ENCODE results near the gene EBPL.
"Not testable (repeated sequence)": the region's sequence is repeated elsewhere in the genome, so short reads cannot be mapped to it uniquely, and the experiment has no call there.

The EBPL gene

DNA sequence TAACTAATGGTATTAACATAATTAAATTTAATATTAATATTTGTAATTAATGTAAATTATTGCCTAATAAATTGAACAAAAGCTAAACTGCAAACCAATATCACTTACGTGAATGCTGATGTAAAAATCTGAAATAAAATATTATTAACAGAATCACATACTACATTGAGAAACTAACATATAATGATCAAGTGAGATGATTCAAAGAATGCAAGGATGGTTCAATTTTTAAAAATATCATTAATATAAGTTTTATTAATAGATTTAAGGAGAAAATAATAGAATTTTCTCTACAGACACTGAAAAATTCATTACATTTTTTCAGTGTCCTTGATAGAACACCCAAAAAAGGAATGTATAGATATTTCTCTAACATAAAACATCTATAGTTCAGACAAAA, 23.5 kb upstream of the EBPL start:
- TF ChIP-seq, protein P1, sequence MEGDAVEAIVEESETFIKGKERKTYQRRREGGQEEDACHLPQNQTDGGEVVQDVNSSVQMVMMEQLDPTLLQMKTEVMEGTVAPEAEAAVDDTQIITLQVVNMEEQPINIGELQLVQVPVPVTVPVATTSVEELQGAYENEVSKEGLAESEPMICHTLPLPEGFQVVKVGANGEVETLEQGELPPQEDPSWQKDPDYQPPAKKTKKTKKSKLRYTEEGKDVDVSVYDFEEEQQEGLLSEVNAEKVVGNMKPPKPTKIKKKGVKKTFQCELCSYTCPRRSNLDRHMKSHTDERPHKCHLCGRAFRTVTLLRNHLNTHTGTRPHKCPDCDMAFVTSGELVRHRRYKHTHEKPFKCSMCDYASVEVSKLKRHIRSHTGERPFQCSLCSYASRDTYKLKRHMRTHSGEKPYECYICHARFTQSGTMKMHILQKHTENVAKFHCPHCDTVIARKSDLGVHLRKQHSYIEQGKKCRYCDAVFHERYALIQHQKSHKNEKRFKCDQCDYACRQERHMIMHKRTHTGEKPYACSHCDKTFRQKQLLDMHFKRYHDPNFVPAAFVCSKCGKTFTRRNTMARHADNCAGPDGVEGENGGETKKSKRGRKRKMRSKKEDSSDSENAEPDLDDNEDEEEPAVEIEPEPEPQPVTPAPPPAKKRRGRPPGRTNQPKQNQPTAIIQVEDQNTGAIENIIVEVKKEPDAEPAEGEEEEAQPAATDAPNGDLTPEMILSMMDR (conservative IDR thresholded peaks at IDR 0.05; ENCODE audit: control insufficient read depth, insufficient read depth, low read depth, low read length): no peak
- no peak overlapping the region for H3K4me3 ChIP-seq (ENCODE audit: control insufficient read depth, low read depth, low read length)
- DNase-seq (ENCODE audit: low read depth): no peak

DNA sequence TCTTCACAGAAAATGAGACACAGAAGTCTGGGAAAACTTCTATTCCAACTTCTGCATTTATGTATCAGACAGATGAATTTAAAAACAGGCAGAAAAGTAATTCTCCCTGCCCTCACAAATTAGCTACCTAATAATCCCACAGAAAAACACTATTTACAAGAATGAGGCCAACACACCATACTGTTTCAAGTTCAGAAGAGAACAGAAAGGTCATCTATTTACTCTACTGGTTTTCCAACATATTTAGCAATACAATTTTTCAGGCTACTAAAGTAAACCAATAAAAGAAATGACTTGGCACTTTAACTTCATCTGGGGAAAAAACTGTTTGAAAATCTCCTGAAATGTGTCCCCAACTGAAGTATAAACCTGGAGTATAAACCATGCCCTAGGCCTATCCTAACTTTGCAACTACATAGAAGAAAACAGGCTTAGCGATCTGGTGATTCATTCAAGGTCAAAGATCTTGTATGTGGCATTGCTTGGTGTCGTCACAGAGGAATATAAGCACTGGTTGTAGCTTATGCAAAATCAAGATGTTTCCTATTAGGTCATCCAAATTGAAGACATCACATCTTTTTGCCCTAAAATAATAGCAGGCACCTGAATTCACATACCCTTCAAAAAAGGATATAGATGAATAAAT, 20.1 kb upstream of the EBPL start:
- TF ChIP-seq, protein P1 (conservative IDR thresholded peaks at IDR 0.05; ENCODE audit: control insufficient read depth, insufficient read depth, low read depth, low read length): no peak
- peak; percentile 93 for DNase-seq (ENCODE audit: low read depth)
- no peak overlapping the region for H3K4me3 ChIP-seq (ENCODE audit: control insufficient read depth, low read depth, low read length)

DNA sequence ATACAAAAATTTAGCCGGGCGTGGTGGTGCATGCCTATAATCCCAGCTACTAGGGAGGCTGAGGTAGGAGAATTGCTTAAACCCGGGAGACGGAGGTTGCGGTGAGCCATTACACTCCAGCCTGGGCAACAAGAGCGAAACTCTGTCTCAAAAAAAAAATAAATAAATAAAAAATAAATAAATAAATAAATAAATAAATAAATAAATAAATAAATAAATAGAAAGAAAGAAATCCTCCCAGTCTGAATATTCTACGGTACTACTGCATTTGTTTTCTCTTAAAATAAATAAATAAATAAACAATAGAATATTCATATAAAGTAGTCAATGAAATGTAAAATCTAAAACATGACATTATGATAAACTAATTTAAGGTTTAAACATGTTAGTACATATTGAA, 13.0 kb upstream of the EBPL start:
- H3K4me3 ChIP-seq (ENCODE audit: control insufficient read depth, low read depth, low read length); DNase-seq (ENCODE audit: low read depth): not testable (repeated sequence)

DNA sequence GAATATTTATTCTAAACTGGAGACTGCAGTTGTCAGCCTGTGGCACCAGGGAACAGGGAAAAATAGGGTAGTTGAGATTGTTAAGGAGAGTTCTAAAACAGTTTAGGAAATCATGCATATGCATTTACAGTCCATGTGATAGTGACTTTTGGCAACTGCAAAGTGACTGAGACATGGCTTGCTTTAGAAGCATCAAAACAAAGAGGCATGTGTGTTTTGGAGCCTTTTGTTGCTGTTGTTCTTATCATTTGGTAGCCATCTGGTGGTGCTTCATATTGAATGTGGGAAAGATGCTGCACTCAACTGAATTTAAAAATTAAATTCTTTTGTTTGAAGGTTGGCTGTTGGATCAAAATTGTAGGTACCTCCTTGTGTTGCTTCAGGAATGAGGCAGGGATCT, 10.2 kb upstream of the EBPL start:
- TF ChIP-seq, protein P1 (conservative IDR thresholded peaks at IDR 0.05; ENCODE audit: control insufficient read depth, insufficient read depth, low read depth, low read length): no peak
- H3K4me3 ChIP-seq (ENCODE audit: control insufficient read depth, low read depth, low read length): no peak overlapping the region
- no peak for DNase-seq (ENCODE audit: low read depth)

DNA sequence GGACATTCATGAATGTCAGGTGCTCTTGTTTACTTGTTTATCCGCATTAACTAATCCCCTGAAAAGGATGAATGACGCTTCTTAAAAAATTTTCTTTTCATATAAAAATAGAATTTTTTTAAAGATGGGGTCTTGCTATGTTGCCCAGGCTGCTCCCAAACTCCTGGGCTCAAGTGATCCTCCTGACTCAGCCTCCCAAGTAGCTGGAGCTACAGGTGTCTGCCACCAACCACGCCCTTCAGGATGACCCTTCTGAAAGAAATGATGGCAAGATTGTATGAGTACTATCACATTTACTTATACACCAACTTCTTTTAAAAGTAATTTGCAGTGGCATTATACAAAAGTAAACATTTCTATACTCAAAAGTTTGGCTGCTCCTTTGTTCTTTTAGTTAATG, 6.2 kb upstream of the EBPL start:
- no peak overlapping the region for H3K4me3 ChIP-seq (ENCODE audit: control insufficient read depth, low read depth, low read length)
- no peak for DNase-seq (ENCODE audit: low read depth)
- TF ChIP-seq, protein P1 (conservative IDR thresholded peaks at IDR 0.05; ENCODE audit: control insufficient read depth, insufficient read depth, low read depth, low read length): no peak

DNA sequence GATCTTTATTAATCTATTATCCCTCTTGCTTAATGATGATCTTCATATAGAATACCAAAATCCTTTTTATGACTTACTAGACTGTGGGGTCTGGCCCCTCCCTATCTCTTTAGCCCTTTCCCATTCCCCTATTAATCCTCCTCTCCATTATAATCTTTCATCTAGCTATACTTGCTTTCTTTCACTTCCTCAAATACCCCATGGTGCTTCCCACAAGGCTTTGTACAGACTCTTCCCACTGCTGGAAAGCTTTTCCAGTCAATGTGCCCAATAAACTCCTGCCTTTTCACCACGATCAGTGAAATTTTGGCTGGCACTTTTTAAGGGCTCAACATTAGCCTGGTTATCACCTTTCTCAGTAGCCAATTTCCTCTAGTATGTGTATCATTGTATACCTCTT, 3.2 kb upstream of the EBPL start:
- DNase-seq (ENCODE audit: low read depth): no peak
- TF ChIP-seq, protein P1 (conservative IDR thresholded peaks at IDR 0.05; ENCODE audit: control insufficient read depth, insufficient read depth, low read depth, low read length): no peak
- no peak overlapping the region for H3K4me3 ChIP-seq (ENCODE audit: control insufficient read depth, low read depth, low read length)

DNA sequence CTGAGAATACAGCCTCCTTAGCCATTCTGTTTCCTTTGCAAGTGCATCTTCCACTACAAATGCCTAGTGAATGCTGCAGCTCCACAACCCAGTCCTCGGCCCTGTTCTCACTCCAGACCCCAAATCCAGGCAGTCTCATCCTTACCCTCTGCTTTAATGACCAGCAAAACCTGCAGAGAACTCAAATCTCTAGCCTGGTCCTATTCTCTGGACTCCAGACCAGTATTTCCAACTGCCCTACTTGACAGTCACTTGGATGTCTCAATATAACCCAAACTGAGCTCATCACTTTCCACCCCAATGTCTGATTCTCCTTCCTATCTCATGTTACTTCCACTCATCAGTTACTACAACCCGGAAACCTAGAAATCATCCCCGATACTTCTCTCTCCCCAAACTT, 2.6 kb upstream of the EBPL start:
- TF ChIP-seq, protein P1 (conservative IDR thresholded peaks at IDR 0.05; ENCODE audit: control insufficient read depth, insufficient read depth, low read depth, low read length): no peak
- no peak overlapping the region for H3K4me3 ChIP-seq (ENCODE audit: control insufficient read depth, low read depth, low read length)
- no peak for DNase-seq (ENCODE audit: low read depth)

Data from fibroblast of mammary gland (primary cell).